ENCODE data around the gene PPARG.

PPARG gene

DNA sequence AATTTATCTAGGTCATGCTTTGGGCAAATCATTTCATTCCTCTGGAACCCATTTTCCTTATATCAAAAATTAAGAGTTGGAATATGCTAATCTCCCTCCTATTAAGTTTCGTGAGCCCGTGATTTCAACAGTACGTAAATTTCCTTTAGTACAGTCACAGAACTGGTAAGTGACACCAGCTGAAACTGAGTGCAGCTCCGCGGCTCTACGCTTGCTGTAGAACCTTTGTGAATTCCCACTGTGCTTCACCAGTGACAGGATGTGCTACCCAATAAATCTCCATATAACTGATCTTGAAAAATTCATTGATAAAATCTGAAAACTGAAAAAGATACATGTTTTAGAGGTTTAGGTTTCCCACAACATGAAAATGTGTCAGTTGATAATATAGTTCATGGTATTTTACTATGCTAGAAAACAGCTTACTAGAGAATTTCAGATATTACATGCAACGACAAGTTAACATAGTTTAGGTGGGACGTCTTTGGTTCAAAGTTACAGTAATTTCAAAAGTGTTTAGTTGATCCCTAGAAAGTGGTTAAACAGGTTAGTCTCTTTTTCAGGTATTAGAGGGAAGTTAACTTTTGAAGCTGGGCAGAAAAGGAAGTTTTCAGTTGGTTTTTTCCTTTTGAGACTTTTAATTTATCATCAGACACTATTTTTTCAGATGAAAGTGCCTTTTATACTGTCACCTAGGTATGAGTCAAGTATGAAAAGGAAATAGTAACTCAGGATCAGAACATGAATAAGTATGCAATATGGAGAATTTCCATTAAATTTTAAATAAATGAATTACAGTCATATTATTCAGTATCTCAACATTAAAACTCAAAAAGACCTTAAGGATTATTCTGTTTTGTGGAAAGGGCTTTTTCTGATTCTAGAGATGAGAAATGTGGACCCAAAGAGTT, 57.0 kb downstream of the PPARG start:
- DNase-seq = no peak

DNA sequence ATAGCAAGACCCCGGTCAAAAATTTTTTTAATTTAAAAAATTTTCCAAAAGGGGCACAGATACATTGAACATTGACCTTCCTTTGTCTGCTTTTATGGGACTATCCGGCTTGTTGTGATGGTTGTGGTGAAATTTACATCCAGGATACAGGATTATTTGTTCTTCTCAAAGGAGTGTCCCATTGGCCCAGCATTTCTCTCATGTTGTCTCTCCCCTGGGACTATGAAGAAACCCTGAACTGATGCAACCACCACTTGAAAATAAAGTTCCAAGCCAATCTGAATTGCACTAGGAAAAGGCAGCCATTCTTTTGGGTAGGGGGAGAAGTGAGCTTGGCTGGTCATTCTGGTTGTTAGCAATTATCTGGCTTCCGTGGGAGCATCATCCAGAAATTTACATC, 58.4 kb downstream of the PPARG start:
- DNase-seq = no peak

DNA sequence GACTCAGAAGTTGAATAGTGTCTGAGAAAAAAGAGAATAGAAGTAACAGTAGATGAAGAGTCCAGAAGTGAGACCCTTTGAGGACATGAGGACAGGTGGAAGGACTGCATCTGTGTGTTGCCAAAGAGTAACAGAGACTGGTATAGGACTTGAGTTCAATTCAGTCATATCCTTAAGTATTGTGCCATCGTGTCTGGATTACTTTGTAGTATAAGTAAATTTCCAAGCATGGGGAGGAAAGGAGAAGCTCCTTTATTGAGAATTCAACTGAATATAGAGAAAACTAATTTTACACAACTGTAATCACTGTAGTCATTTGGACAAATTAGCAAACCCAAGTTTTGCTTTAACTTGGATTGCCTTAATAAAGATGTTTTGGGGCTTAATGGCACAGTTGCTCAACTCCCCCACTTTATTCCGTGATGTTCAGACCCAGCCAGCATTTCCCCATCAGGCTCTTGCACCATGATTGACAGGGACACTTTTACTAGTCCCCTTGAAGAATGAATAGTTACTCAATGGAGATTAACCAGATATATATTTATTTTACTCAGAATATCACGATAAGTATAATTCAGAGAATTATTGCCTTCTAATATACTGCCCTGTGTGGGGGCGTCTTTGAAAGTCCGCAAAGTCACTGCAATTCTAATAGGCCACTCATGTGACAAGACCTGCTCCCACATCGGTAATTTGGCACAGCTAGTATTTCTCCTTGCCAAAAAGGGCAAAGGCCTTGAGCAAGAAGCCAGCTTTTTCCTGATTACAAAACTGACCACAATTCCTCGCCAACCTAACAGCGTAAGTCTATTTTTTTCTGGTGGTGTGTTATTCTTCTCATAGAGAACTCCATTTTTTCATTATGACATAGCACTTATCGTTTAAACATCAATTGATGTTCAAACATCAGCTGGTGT, 61.3 kb downstream of the PPARG start:
- no peak for DNase-seq

DNA sequence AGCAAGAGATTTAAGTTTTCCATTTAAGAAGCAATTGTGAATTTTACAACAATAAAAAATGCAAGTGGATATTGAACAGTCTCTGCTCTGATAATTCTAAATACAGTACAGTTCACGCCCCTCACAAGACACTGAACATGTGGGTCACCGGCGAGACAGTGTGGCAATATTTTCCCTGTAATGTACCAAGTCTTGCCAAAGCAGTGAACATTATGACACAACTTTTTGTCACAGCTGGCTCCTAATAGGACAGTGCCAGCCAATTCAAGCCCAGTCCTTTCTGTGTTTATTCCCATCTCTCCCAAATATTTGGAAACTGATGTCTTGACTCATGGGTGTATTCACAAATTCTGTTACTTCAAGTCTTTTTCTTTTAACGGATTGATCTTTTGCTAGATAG, 62.3 kb downstream of the PPARG start:
- no peak for DNase-seq

DNA sequence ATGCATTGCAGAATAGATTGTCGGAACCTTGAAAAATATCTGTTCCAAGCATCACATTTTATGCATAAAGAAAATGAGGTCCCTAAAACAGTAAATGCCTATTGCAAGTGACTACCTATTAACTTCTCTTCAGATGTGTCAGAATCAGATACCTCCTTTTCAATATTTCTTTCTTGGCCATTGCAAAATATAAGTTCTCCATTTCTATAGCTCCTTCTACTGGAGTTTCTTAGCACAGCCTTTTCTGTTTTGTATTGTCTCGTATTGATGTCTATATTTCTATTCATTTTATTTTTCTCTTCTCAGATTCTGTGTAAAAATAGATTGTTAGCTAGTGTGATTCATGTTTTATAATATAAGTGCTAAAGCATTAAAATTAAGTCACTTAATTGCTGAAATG, 63.4 kb downstream of the PPARG start:
- DNase-seq = no peak

DNA sequence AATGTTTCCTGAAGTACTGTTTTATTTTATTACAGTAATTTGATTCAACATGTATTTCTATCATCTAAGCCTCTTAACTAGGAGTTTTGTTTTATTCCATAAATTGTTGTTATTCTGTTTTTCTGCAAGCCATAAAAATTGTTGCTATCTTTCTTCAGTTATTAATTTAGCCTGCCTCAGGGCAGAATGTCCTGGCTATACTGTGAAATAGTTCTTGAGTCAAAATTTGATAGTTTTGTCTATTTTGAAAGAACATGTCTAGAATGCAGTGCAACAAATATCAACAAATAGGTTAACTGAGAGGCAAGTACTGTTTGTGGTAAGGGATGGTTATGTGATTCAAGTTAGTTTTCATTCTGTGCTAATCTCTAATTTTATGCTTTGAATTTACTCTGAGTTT, 63.9 kb downstream of the PPARG start:
- no peak for DNase-seq

DNA sequence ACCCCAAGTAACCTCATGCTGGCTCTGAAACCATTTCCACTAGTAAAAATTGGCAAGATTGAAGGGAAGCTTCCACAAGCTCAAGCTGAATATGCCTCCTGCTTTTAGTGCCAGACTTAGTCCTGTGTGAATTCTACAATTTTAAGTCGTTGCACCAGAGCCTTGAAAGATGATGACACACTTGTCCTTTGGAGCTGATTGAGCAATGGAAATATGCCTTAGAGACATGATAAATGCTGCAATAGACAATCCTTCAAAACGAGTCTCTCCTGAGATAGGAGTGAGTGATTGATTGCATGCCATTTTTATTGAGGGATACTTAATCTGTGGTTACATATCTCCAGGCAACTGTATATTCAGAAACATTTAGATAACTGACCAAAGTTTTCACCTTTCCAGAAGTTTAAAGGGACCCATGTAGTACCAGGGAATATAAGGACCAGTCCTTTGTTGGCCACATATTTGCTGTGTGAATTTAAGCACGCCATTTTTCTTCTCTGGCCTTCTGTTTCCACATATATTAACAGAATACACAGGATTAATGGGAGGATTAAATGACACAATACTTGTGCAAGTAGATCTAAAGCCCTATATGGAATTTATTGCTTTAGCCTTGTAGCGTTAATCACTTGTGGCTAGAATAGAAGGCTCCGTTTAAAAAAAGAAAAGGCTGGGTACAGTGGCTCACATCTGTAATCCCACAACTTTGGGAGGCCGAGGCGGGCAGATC, 65.1 kb downstream of the PPARG start:
- DNase-seq = no peak

DNA sequence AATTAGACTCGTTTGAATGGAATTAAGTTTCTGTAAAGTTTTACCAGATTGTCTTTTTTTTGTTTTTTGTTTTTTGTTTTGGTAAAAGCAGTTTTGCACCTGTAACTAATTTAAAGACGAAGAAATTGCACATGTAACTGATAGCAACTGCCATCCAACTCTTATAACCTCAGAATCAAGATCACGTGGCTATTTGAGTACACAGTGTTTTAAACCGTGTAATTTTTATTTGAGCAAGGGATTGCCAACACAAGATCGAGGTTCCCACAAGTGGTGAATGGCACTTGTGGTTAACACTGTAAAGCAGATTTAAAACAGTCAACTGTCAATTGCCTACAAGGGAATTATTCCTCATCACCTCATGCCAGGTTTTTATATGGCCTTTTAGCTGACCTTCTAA, 67.3 kb downstream of the PPARG start:
- no peak for DNase-seq

DNA sequence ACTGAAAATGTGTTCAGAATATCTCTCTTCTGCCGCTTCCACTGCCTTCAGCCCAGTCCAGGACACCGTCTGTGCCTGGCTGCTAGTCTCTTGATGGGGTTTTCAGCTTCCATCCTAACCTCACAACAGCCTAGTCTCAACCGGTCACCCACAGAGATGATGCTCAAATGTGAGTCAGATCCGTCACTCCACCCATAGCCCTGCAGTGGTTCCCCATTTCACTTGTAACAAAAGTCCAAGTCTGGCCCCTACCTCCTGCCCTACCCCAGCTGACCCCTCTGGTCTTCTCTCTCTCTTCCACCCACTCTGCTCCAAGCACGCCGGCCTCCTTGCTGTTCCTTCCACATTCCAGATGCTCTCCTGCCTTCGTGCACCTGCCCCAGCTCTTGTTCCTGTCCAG, 68.1 kb downstream of the PPARG start:
- DNase-seq = no peak

DNA sequence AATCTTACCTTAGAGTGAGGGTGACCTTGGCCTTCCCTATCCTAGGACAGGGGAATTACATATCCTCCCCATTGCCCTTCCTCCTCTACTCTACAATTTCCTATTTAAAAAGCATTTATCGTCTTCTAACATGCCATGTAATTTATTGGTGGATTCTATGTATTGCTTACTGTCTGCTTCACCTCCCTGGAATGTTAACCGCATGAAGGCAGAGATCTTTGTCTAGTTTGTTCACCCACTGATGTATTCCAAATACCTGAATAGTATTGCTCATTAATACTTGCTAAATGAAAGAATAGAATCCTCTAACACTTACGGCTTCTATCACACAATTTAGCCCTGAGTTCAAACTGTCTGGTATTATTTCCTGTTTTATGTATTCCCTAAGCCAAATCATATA, 68.6 kb downstream of the PPARG start:
- no peak for DNase-seq

DNA sequence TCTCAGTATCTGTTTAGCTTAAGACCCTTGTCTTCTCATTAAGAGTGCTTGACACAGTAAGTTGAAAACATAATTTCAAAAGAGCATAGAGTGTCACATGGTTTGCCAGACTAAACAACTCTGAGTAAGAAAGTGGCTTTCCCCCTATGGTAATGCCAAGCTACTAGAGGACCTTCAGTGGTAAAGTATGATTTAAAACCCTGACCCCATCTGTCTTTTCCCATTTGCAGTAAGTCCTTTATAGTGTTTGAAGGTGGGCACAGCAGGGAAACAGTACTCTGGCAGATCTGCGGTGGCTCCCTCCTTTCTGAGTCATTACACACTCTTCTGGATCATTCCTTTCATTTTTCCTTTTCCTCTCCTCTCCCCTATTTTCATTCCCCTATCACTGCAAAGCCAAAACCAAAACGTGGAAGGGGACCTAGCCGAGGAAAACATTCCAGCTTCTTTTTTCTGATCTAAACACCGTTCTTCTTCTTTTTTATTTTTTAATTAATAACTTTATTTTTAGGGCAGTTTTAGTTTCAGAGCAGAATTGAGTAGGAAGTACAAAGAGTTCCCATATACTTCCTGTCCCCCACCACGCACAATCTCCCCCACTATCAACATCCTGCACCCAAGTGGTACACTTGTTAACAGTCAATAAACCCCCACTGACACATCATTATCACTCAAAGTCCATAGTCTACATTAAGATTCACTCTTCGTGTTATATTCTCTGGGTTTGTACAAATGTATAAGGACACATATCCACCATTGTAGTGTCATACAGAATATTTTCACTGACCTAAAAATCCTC, 74.7 kb downstream of the PPARG start:
- DNase-seq = no peak

DNA sequence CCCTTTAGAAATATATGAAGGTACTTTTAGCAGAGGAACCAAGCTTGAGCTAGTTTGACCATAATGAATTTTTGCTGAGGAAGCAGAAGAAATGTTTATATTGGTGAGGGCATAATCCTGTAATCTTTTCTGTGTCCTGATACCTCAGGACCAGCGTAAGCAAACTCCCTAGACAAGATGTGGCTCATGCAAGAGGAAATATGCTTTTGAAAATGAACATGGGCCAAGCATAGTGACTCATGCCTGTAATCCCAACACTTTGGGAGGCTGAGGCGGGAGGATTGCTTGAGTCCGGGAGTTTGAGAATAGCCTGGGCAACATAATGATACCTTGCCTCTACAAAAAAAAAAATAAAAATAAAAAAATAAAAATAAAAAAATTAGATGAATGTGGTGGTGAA, 78.5 kb downstream of the PPARG start:
- no peak for DNase-seq

DNA sequence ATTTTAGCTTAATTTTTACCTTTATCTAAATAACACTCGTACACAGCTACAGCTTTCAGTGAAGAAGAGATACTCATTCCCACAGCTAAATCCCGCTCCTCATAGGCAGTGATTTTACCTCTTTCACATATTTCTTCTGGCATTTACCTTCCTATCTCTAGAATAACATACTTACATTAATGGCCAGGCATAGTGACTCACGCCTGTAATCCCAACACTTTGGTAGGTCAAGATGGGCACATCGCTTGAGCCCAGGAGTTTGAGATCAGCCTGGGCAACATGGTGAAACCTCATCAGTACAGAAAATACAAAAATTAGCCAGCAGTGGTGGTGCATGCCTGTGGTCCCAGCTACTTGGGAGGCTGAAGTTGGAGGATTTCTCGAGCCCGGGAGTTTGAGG, 80.2 kb downstream of the PPARG start:
- no peak for DNase-seq

DNA sequence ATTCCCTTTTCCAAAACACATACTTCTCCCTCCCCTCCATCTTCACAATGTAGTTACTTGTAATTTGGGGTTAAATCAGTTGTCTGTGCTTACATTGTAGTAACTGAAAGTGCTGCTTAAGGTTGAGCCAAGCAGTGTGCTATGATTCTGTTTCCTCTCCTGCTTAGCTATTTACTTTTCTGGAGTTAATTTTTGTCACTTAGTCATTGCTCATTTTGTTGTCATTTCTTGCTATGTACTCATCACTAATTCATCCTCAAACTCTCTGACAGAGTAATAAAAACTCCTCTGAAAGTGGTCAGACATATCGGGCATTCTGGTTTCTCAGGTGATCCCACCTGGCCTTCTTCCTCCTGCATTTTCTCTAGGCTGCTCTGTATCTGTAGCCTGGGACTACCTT, 80.7 kb downstream of the PPARG start:
- DNase-seq = no peak

DNA sequence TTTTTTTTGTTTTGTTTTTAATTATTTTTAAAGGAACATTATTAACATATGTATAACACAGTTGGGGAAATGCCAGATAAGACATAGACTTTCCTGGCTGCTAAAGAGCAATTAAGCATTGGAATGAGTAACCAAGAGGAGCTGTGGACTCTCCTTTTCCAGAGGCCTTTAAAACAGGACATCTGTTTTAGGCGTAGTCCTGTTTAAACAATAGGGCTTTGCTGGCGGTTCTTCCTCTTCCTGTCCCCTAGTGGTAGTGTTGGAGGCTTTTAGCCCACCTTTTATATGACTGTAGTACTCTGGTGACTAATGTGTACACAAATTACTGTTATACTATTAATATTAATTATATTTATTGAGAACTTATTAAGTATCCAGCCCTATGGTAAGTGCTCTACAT, 81.9 kb downstream of the PPARG start:
- no peak for DNase-seq

DNA sequence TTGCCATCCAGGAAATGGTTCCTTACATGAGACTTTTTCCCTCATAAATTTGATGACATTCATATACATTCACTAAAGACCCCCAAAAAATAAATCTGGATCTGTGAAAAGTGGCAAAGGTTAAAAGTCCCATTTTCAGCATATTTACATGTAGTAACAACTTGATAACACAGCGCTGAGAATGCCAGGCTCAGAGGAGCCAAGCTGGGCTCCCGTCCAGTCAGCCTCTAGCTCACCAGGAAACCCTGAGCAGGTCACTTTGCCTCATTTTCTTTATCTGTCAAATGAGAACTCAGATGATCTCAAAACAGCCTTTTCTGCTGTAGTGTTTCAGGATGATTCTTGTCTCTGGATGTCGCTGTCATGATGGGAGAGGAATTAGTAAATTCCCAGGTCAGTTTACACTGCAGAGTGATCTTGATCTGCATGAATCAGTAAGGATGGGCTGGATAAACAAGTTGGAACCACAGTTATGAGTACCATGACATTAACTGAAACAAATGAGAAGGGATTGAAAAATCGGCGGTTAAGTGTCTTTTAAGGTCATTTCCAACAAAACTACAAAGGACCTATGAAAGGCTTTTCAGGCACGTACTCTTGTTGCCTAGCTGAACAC, 82.8 kb downstream of the PPARG start:
- DNase-seq = no peak

DNA sequence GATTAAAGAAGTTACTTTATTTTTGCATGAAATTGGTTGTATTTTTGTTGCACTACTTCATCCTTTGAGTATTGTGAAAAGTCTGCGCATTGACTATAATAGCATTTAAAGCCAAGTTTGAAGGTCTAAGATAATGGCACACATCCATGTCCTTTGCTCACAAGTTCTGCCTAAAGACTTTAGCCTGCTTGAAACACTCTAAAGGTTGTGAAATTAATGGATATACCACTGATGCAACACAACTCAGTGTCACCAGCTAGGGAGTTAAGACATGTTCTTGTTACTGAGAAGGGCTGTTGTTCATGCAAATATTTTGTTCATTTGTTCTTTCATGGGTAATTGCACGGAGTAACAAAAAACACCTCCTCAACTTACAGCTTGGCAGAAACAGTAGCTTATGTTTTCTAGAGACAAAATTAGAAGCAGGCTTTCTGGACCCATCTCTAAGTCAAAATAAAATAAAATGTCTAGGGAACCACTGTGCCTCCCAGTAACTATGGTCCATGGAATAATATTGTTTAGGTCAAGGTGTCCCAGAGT, 83.9 kb downstream of the PPARG start:
- DNase-seq = no peak

DNA sequence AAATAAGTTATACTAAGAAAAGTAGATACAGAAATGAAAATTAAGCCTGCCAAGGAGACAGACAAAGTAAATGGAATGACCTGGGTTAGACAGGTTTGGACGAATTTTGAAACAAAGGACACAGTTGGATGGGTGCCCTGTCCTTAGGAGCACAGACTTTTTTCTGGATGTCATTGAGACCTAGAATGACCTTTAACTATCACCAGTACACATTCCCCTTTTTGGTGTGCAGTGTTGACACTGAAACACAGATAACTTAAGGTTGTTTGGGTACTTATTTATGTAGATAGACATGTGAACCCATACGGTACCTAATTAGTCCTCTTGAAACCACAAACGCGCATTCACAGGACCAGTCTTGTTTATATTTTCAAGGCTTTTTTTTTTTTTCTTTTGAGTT, 86.7 kb downstream of the PPARG start:
- no peak for DNase-seq

DNA sequence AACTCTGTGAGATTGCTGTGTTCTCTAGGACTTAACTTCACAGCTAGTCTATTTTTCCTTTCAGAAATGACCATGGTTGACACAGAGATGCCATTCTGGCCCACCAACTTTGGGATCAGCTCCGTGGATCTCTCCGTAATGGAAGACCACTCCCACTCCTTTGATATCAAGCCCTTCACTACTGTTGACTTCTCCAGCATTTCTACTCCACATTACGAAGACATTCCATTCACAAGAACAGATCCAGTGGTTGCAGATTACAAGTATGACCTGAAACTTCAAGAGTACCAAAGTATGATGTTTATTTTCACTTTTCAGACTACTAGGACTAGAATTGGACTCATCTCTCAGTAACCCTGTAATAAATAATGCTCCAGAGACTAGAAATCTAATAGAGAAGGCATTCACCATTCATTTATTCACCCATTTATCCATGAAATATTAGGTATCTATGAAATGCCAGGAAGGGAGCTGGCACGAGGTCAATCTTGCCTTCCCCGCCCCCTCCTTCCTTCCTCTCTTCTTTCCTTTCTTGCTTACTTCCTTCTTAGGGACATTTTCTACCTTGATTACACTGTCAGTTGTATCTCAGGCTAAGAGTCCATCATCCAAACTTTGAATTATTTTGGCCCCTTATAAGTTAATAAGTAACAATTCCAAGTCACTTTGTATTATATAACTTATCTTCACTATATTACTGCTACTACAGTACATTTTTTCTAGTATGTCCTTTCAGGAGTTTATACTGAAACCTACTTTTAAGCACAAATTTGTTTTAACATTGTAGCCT, 91.0 kb downstream of the PPARG start:
- no peak for DNase-seq

DNA sequence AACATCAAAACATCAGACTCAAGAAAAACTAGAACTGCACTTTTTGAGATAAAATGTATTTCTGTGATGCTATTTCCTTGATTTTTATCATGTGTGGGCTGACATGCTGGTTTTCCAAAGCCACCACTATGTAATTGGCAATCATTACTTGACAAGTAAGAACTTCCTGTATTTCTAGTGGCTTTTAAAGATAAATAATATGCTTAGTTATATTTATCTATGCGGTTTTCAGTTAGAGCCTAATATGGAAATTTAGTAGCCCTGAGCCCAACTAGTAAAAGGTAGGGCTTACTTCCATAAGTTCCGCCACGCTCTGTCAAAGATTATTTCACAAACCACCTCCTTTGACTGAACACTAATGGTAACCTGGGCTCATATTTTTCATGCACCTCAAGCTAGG, 91.6 kb downstream of the PPARG start:
- DNase-seq = no peak

DNA sequence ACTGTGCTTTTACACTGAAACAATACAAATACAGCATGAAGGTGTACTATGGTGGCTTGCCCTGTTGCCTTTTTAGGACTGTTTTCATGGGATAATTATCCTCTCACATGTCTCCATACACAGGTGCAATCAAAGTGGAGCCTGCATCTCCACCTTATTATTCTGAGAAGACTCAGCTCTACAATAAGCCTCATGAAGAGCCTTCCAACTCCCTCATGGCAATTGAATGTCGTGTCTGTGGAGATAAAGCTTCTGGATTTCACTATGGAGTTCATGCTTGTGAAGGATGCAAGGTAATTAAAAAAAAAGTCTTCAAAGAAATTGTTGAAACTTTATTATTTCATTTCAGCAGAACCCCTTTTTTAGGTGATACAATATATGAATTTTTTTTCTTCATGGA, 92.3 kb downstream of the PPARG start:
- no peak for DNase-seq

All from cortex of kidney (tissue), 1 donor.